Activated CD4-positive, alpha-beta T cell treated with anti-CD3 and anti-CD28 coated beads for 36 hours (primary cell): ENCODE measurements around the gene ADD3. TPM values are rescaled to one million over a fixed set of nuclear protein-coding genes. Genes with fewer than 3 reads are reported as not detected.

Experiments
- ATAC-seq: fragments of 200-7000 bp; cut with Tn5 transposase; one replicate; pipeline ENCODE4 v1.10.0; 2021; ENCODE audit warnings: mild to moderate bottlenecking, moderate library complexity
- CTCF ChIA-PET: fragments of 350-600 bp; sonication (Branson Sonifier 250); formaldehyde crosslinking; loops from one replicate; lab custom pipeline; 2021; ENCODE audit warnings: antibody characterized with exemption; lab: Charles Lee
- POLR2A ChIA-PET: fragments of 350-600 bp; sonication (Branson Sonifier 250); formaldehyde crosslinking; loops from one replicate; lab custom pipeline; 2021; ENCODE audit warnings: antibody characterized with exemption, inconsistent platforms; lab: Charles Lee
- DNase-seq: peaks from one replicate; pipeline ENCODE4 v3.0.0-alpha.2; 2020
- H3K27ac Mint-ChIP-seq: one replicate; pipeline ENCODE4 v1.8.0; 2021; ENCODE audit warnings: mixed read lengths
- H3K27me3 Mint-ChIP-seq: one replicate; pipeline ENCODE4 v1.8.0; 2021; ENCODE audit warnings: mixed read lengths
- H3K36me3 Mint-ChIP-seq: one replicate; pipeline ENCODE4 v1.8.0; 2021; ENCODE audit warnings: low read depth, mixed read lengths
- H3K4me1 Mint-ChIP-seq: one replicate; pipeline ENCODE4 v1.8.0; 2021; ENCODE audit warnings: mixed read lengths
- H3K4me3 Mint-ChIP-seq: one replicate; pipeline ENCODE4 v1.8.0; 2021; ENCODE audit warnings: mild to moderate bottlenecking, moderate library complexity, mixed read lengths
- H3K9me3 Mint-ChIP-seq: one replicate; pipeline ENCODE4 v1.8.0; 2021; ENCODE audit warnings: low read depth, mixed read lengths
- intact Hi-C, 2 experiments: fragments of 100-400 bp; cut with DNase I in 1 of 2; cut with micrococcal nuclease in 1 of 2; formaldehyde crosslinking; loops; one replicate each; pipeline versions ENCODE4 v1.14.2 to v1.15.1; 2022 to 2024; cut with DNase I, micrococcal nuclease
- total RNA-seq, 2 experiments: library from RNA; stranded (reverse); gene quantifications; one replicate each; pipeline ENCODE4 v1.2.3, GENCODE V29; 2021

The ADD3 gene
- total RNA-seq, 2 experiments from 2014 or later = 72.5 to 101 TPM

DNA sequence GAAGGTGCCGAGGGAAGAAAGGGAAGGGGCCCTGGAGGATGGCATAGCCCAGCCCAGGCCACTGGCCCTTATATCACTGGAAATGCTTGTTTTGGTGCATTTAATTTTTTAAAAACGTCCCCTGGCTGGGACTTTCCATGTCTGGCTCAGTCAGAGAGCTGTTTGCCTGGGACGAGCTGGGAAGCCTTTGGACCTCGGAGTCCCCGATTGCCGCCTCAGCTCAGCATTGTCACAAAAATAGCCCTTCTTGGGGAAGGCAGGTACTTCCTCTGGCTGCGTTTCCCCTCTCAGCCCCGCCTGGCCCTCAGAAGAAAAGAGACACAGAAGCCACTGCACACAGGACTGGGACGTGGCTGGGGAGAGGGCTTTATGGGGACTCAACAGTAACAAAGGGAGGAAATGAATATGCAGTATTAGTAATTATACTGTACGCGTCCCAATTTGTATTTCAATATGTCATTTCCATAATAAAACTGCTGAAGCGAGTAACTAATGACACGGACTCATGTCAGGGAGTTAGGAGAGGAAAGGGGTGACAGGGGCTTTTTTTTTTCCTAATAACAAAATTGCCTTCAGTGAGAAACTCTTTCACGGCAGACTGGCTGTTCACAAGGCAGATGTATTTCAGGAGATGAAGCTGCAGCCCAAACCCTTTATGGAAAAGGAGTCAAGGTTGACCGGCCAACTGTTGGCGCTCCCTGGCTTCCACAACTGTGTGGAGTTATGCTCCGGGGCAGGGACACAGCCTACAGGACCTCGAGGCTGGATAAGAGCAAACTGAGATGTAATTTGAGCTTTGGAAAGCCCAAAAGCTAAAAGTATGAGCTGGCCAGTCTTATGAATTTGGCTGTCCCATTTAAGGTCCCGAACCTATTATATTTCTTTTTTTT, 168.6 kb downstream of the ADD3 start:
- ATAC-seq = no peak
- Mint-ChIP-seq H3K4me1 (no peaks in the 10 kb centered on the region), H3K27ac (no peak overlapping the region), H3K27me3 (peaks cover 24% of the 10 kb centered on the region), H3K4me3 (no peak overlapping the region), H3K9me3 (no peaks in the 10 kb centered on the region), H3K36me3 (no peaks in the 10 kb centered on the region)
- intact Hi-C loops = no loop called here
- POLR2A ChIA-PET = no interaction called here
- no peak for DNase-seq
- CTCF ChIA-PET = interaction anchor here (0.6 to 1.1 kb wide), 2 partner anchors 10 to 12 kb away, joined by 3 read pairs; no protein-coding TSS in a partner anchor

DNA sequence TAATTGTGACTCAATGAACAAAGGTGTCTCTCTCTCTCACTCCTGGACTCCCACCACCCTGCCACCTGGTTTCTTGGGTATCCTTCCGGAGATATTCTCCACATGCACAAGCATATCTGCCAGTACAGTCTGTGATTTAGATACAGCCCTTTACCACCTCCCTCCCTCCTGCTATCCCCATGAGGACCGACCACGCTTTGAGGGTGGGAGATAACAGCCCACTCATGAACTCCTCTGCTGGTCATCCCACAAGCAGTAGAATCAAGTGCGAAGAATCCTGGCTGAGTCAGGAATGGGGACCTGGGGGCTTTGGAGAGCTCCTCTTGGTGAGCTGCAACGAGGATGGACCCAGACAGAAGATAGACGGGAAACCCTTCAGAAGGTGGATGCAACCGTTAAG, 171.4 kb downstream of the ADD3 start:
- H3K27me3 Mint-ChIP-seq = peaks cover 15% of the 10 kb centered on the region
- no peak overlapping the region for H3K4me3 Mint-ChIP-seq
- DNase-seq (no peak), ATAC-seq (no peak)
- CTCF ChIA-PET = interaction anchor here (0.6 kb wide), 1 partner anchor 293 kb away, joined by 4 read pairs; no protein-coding TSS in a partner anchor
- no peaks in the 10 kb centered on the region for H3K9me3 Mint-ChIP-seq
- POLR2A ChIA-PET = no interaction called here
- no peaks in the 10 kb centered on the region for H3K4me1 Mint-ChIP-seq
- H3K27ac Mint-ChIP-seq = no peak overlapping the region
- intact Hi-C loops = no loop called here
- H3K36me3 Mint-ChIP-seq = no peaks in the 10 kb centered on the region

DNA sequence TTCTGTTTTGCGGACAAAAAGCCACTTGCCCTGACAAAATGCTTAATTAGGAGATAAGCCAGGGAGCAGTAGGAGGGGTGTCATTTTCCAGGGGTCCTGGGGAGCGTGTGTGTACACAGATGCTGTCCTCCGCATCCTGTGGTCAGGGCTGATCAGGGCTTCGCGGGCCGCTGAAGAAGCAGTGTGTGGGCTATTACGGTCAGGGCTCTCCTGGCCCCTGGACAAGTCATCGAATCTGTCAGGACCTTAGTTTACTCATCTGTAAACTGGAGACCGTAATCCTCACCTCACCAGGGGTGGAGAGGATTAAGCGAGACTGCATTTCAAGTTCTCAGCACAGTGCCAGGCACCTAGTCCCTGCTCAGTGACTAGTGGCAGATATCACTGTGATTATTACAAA, 173.7 kb downstream of the ADD3 start:
- ATAC-seq = no peak
- Mint-ChIP-seq H3K27me3 (peaks cover 15% of the 10 kb centered on the region), H3K4me3 (no peak overlapping the region), H3K4me1 (no peaks in the 10 kb centered on the region), H3K9me3 (no peaks in the 10 kb centered on the region), H3K36me3 (no peaks in the 10 kb centered on the region), H3K27ac (no peak overlapping the region)
- POLR2A ChIA-PET = no interaction called here
- no peak for DNase-seq
- CTCF ChIA-PET = interaction anchor here (0.7 to 1.0 kb wide), 3 partner anchors 13 to 25 kb away, joined by 3 read pairs; no protein-coding TSS in a partner anchor
- intact Hi-C loops = no loop called here

DNA sequence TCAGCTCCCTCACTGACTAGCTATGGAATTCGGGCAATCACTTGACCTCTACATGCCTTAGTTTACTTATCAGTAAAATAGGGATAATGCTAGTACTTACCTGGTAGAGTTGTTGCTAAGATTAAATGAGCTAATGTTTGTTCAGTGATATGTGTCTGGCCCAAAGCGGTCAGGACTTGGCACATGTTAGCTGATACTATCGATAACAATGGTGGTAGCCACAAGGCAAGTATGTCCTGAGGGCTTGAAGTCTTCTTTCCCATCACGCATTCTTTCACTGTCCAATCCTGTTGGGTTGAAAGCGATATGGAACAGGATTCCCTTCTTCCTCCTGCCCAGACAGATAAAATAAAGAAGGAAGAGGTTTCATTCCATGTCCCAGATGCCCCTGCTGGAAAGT, 174.1 kb downstream of the ADD3 start:
- POLR2A ChIA-PET = no interaction called here
- CTCF ChIA-PET = interaction anchor here (0.7 to 1.0 kb wide), 3 partner anchors 25 to 155 kb away, joined by 3 read pairs; no protein-coding TSS in a partner anchor
- DNase-seq (no peak), ATAC-seq (no peak)
- H3K36me3 Mint-ChIP-seq = no peaks in the 10 kb centered on the region
- H3K4me3 Mint-ChIP-seq = no peak overlapping the region
- H3K4me1 Mint-ChIP-seq = no peaks in the 10 kb centered on the region
- peaks cover 15% of the 10 kb centered on the region for H3K27me3 Mint-ChIP-seq
- H3K9me3 Mint-ChIP-seq = no peaks in the 10 kb centered on the region
- intact Hi-C loops = no loop called here
- H3K27ac Mint-ChIP-seq = no peak overlapping the region

DNA sequence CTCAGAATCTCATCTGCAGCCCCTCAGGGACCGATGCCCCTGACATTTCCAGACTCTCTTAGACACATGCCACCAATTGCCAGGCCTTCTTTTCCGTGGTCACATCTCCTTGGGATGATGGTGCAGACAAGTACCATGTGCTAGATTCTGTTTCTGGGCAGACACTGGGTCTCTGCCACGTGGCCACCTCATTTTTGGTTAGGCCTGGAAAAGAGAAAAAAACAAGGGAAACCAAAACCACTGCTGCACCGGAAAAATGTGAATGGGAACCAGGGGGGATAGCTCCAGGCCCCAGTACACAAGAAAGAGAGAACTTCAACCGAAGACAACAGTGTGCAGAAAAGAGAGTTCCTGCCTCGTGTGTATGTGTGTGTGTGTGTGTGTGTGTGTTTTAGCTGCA, 176.6 kb downstream of the ADD3 start:
- no peak overlapping the region for H3K27ac Mint-ChIP-seq
- H3K27me3 Mint-ChIP-seq = peaks cover 7% of the 10 kb centered on the region
- no peaks in the 10 kb centered on the region for H3K9me3 Mint-ChIP-seq
- POLR2A ChIA-PET = no interaction called here
- no peak overlapping the region for H3K4me3 Mint-ChIP-seq
- intact Hi-C loops = no loop called here
- CTCF ChIA-PET = no interaction called here
- H3K4me1 Mint-ChIP-seq = no peaks in the 10 kb centered on the region
- no peak for DNase-seq
- no peak for ATAC-seq
- H3K36me3 Mint-ChIP-seq = no peaks in the 10 kb centered on the region

Other genes with a start within 250 kb of the ADD3 start
- gene XPNPEP1, start 84.5 kb upstream of the ADD3 start, total RNA-seq = 10 to 100 TPM; 85.4 to 91.2 TPM
- gene MXI1, start 199.6 kb downstream of the ADD3 start, total RNA-seq = 10 to 100 TPM; 49.7 to 75.7 TPM